GM12878 (cell line): ENCODE results near the gene OR4D1.
"Not testable (repeated sequence)": the region's sequence is repeated elsewhere in the genome, so short reads cannot be mapped to it uniquely, and the experiment has no call there.

ENCODE experiments used
- CTCF ChIP-seq, 3 experiments: IDR thresholded peaks in 2 of 3; conservative IDR thresholded peaks in 1 of 3; 2 replicates each; pipeline ENCODE4 v1.5.1; 2011; ENCODE audit warnings: low read depth in 3 of 3, low read length in 3 of 3, mild to moderate bottlenecking in 3 of 3, control low read depth in 2 of 3, moderate library complexity in 2 of 3, inconsistent platforms in 1 of 3, mixed read lengths in 1 of 3; ENCODE audit not compliant: control insufficient read depth in 2 of 3, insufficient read depth in 1 of 3; ENCODE audit errors: extremely low read depth in 1 of 3
- EGR1 ChIP-seq, 2 experiments: IDR thresholded peaks; 1 replicate in 1 of 2; 2 replicates in 1 of 2; pipeline ENCODE4 v1.6.1; 2011 to 2012; ENCODE audit warnings: low read depth in 2 of 2, low read length in 2 of 2, borderline replicate concordance in 1 of 2, mild to moderate bottlenecking in 1 of 2, moderate library complexity in 1 of 2
- EP300 ChIP-seq, 2 experiments: fragments of 150-350 bp in 1 of 2; IDR thresholded peaks; 2 replicates each; pipeline ENCODE4 v1.6.1; 2011 to 2012; ENCODE audit warnings: low read depth in 2 of 2, low read length in 2 of 2, borderline replicate concordance in 1 of 2, improper control_type of control experiment in 1 of 2, inconsistent platforms in 1 of 2; ENCODE audit not compliant: control insufficient read depth in 1 of 2
- FOS ChIP-seq: IDR thresholded peaks from 3 replicates; pipeline ENCODE4 v1.6.1; 2011; ENCODE audit warnings: borderline replicate concordance; ENCODE audit not compliant: insufficient read length; ENCODE audit errors: extremely low read depth
- HDGF ChIP-seq: fragments of 450-650 bp; IDR thresholded peaks from 2 replicates; pipeline ENCODE4 v1.6.1; 2016; ENCODE audit warnings: antibody characterized with exemption
- PAX5 ChIP-seq: IDR thresholded peaks from 2 replicates; pipeline ENCODE4 v1.6.1; 2011; ENCODE audit warnings: low read depth, low read length, borderline replicate concordance
- POLR2A ChIP-seq: IDR thresholded peaks from 2 replicates; pipeline ENCODE4 v1.6.1; 2011; ENCODE audit warnings: low read depth, mild to moderate bottlenecking, low read length
- POLR2AphosphoS5 ChIP-seq: IDR thresholded peaks from 2 replicates; pipeline ENCODE4 v1.6.1; 2011; ENCODE audit warnings: mild to moderate bottlenecking, low read length, inconsistent platforms
- ZNF24 ChIP-seq: fragments of 450-650 bp; IDR thresholded peaks from 2 replicates; pipeline ENCODE4 v1.6.1; 2017; ENCODE audit warnings: antibody characterized with exemption, mild to moderate bottlenecking
- TF ChIP-seq, protein P1 (sequence below): IDR thresholded peaks from 2 replicates; pipeline ENCODE4 v1.6.1; 2012; ENCODE audit warnings: low read depth, low read length, improper control_type of control experiment

- TF ChIP-seq PAX5; EP300 (IDR thresholded peaks at IDR 0.05; ENCODE audit: borderline replicate concordance in 1 of 2, control insufficient read depth in 1 of 2, low read depth in 2 of 2, low read length in 2 of 2); CTCF (IDR thresholded peaks at IDR 0.05 in 2 of 3, conservative IDR thresholded peaks at IDR 0.05 in 1 of 3; ENCODE audit: control insufficient read depth in 2 of 3, extremely low read depth in 1 of 3, insufficient read depth in 1 of 3, low read depth in 3 of 3, low read length in 3 of 3); POLR2A; POLR2AphosphoS5; EGR1 (IDR thresholded peaks at IDR 0.05; ENCODE audit: borderline replicate concordance in 1 of 2, low read depth in 2 of 2, low read length in 2 of 2); HDGF; FOS; ZNF24: not testable (repeated sequence)
- TF ChIP-seq, protein P1, sequence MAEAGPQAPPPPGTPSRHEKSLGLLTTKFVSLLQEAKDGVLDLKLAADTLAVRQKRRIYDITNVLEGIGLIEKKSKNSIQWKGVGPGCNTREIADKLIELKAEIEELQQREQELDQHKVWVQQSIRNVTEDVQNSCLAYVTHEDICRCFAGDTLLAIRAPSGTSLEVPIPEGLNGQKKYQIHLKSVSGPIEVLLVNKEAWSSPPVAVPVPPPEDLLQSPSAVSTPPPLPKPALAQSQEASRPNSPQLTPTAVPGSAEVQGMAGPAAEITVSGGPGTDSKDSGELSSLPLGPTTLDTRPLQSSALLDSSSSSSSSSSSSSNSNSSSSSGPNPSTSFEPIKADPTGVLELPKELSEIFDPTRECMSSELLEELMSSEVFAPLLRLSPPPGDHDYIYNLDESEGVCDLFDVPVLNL = not testable (repeated sequence)
Observed at GRCh38 chr17:58132697-58133096, 15.5 kb upstream of the OR4D1 start.
